ENCODE data around the gene ELN. TPM values are rescaled to one million over a fixed set of nuclear protein-coding genes. Genes with fewer than 3 reads are reported as not detected.

Gene ELN
- polyA plus RNA-seq, 4 donors, result 1.3 to 87.5 (median 13.2) TPM

Other genes with a start within 250 kb of the ELN start
- 100 to 1,000 TPM; 115 to 531 (median 202) TPM for gene CLDN4, start 197.2 kb upstream of the ELN start, polyA plus RNA-seq
- gene METTL27, start 185.7 kb upstream of the ELN start, polyA plus RNA-seq, result 10 to 100 TPM in 1 of 4 donors, 1 to 10 TPM in 1, under 1 TPM in 2; 0.89 to 14.4 (median 2.5) TPM
- under 1 TPM in 2 of 4 donors, not detected in 2; 0.18 to 0.19 TPM for gene TMEM270, start 167.0 kb upstream of the ELN start, polyA plus RNA-seq
- gene LIMK1, start 55.6 kb downstream of the ELN start, polyA plus RNA-seq, result 1 to 10 TPM; 2.0 to 8.7 (median 7.0) TPM
- 100 to 1,000 TPM; 158 to 229 (median 187) TPM for gene EIF4H, start 146.2 kb downstream of the ELN start, polyA plus RNA-seq
- 1 to 10 TPM; 2.9 to 5.9 (median 5.5) TPM for gene LAT2, start 181.8 kb downstream of the ELN start, polyA plus RNA-seq
- gene RFC2, start 226.2 kb downstream of the ELN start, polyA plus RNA-seq, result 10 to 100 TPM in 3 of 4 donors, 1 to 10 TPM in 1; 5.4 to 27.8 (median 19.6) TPM